BLaER1 treated with 17β-estradiol and CSF1 and Interleukin-3, amounts not matched to agents 10 nM and 100 nM (cell line): ENCODE data around the gene C7orf25.
A peak's percentile ranks its signal among the peaks of the same experiment; 100 is the strongest.

Source experiments
- H3K27ac ChIP-seq, 11 experiments: shearing (Covaris generic); formaldehyde crosslinking; 2 replicates each; pipeline ENCODE4 v1.8.1; 2022
- H3K27me3 ChIP-seq, 11 experiments: shearing (Covaris generic); formaldehyde crosslinking; 2 replicates each; pipeline ENCODE4 v1.8.1; 2022
- H3K36me3 ChIP-seq, 11 experiments: shearing (Covaris generic); formaldehyde crosslinking; 2 replicates each; pipeline ENCODE4 v1.8.1; 2022
- H3K4me1 ChIP-seq, 10 experiments: shearing (Covaris generic); formaldehyde crosslinking; 2 replicates each; pipeline ENCODE4 v1.8.1; 2022
- H3K4me2 ChIP-seq, 11 experiments: shearing (Covaris generic); formaldehyde crosslinking; 2 replicates each; pipeline ENCODE4 v1.8.1; 2022
- H3K4me3 ChIP-seq, 10 experiments: shearing (Covaris generic); formaldehyde crosslinking; 2 replicates each; pipeline ENCODE4 v1.8.1; 2022
- H3K9ac ChIP-seq, 11 experiments: shearing (Covaris generic); formaldehyde crosslinking; 2 replicates each; pipeline ENCODE4 v1.8.1; 2022
- H3K9me3 ChIP-seq, 11 experiments: shearing (Covaris generic); formaldehyde crosslinking; replicated peaks in 1 of 11; 2 replicates each; pipeline ENCODE4 v1.8.1; 2022
- H4K20me1 ChIP-seq, 11 experiments: shearing (Covaris generic); formaldehyde crosslinking; 2 replicates each; pipeline ENCODE4 v1.8.1; 2022
- Cebpa-rat ChIP-seq, 11 experiments: shearing (Covaris generic); IDR thresholded peaks; 2 replicates each; pipeline ENCODE4 v1.8.1; 2022

Gene C7orf25

GRCh38 chr7:42922017-42922753 lies 10.3 kb upstream of the C7orf25 start:
- Histone ChIP-seq H4K20me1 (peaks cover 2 to 52% (median 30%) of the 10 kb centered on the region in 11 experiments; a peak in 17 of 22 replicates), H3K36me3 (peaks cover 94 to 100% (median 99%) of the 10 kb centered on the region in 11 experiments), H3K27me3 (no peaks in the 10 kb centered on the region), H3K4me1 (peaks cover 6 to 32% (median 21%) of the 10 kb centered on the region in 10 experiments; a peak in 18 of 20 replicates), H3K9me3 (no peaks in the 10 kb centered on the region), H3K4me3 (no peak overlapping the region), H3K27ac (no peak overlapping the region), H3K4me2 (no peak overlapping the region), H3K9ac (no peak overlapping the region)
- TF ChIP-seq Cebpa-rat (IDR thresholded peaks at IDR 0.05): no peak

- no peak overlapping the region for H3K27ac ChIP-seq
- peaks cover 14 to 49% (median 30%) of the 10 kb centered on the region in 10 experiments; a peak in 19 of 20 replicates for H3K4me1 ChIP-seq
- H3K4me2 ChIP-seq: peak overlapping the region in 2 of 11 experiments; percentile 37 to 56; a peak in 3 of 22 replicates
- TF ChIP-seq Cebpa-rat (IDR thresholded peaks at IDR 0.05): no peak
- no peaks in the 10 kb centered on the region for H3K9me3 ChIP-seq
- peak overlapping the region in 1 of 11 experiments; percentile 38; a peak in 1 of 22 replicates for H3K9ac ChIP-seq
- H4K20me1 ChIP-seq: peaks cover 0 to 10% (median 4%) of the 10 kb centered on the region in 11 experiments; a peak in 5 of 22 replicates
- peaks cover 47 to 66% (median 59%) of the 10 kb centered on the region in 11 experiments for H3K36me3 ChIP-seq
- no peaks in the 10 kb centered on the region for H3K27me3 ChIP-seq
- no peak overlapping the region for H3K4me3 ChIP-seq
Measured at GRCh38 chr7:42915356-42915755, 3.5 kb upstream of the C7orf25 start.

- H3K4me1 ChIP-seq: peaks cover 14 to 53% (median 32%) of the 10 kb centered on the region in 10 experiments; a peak in 19 of 20 replicates
- H3K36me3 ChIP-seq: peaks cover 39 to 63% (median 55%) of the 10 kb centered on the region in 11 experiments
- no peaks in the 10 kb centered on the region for H3K9me3 ChIP-seq
- H3K4me3 ChIP-seq: no peak overlapping the region
- peak overlapping the region in 3 of 11 experiments; percentile 21 to 47 (median 43); a peak in 3 of 22 replicates for H3K27ac ChIP-seq
- H3K4me2 ChIP-seq: peak overlapping the region in 4 of 11 experiments; percentile 6 to 89 (median 46); a peak in 6 of 22 replicates
- no peak overlapping the region for H3K9ac ChIP-seq
- H3K27me3 ChIP-seq: no peaks in the 10 kb centered on the region
- TF ChIP-seq Cebpa-rat (IDR thresholded peaks at IDR 0.05): no peak
- peaks cover 0 to 10% (median 1%) of the 10 kb centered on the region in 11 experiments; a peak in 4 of 22 replicates for H4K20me1 ChIP-seq
Measured at GRCh38 chr7:42914421-42915045, 2.7 kb upstream of the C7orf25 start.

GRCh38 chr7:42914009-42914408 lies 2.1 kb upstream of the C7orf25 start:
- H4K20me1 ChIP-seq: peaks cover 0 to 10% (median 0%) of the 10 kb centered on the region in 11 experiments; a peak in 4 of 22 replicates
- H3K9me3 ChIP-seq: no peaks in the 10 kb centered on the region
- H3K4me1 ChIP-seq: peaks cover 14 to 53% (median 32%) of the 10 kb centered on the region in 10 experiments; a peak in 19 of 20 replicates
- TF ChIP-seq Cebpa-rat (IDR thresholded peaks at IDR 0.05): no peak
- peak overlapping the region in 6 of 11 experiments; percentile 20 to 47 (median 29); a peak in 6 of 22 replicates for H3K27ac ChIP-seq
- H3K4me3 ChIP-seq: no peak overlapping the region
- H3K4me2 ChIP-seq: peak overlapping the region in 4 of 11 experiments; percentile 6 to 89 (median 35); a peak in 3 of 22 replicates
- H3K9ac ChIP-seq: 0 out of 22 replicates have a peak overlapping the region, but pooled peaks of 1 of the 11 experiments have one; percentile 5
- peaks cover 33 to 59% (median 50%) of the 10 kb centered on the region in 11 experiments for H3K36me3 ChIP-seq
- no peaks in the 10 kb centered on the region for H3K27me3 ChIP-seq

- peaks cover 29 to 55% (median 45%) of the 10 kb centered on the region in 11 experiments for H3K36me3 ChIP-seq
Measured at GRCh38 chr7:42913591-42913990, 1.7 kb upstream of the C7orf25 start.

GRCh38 chr7:42910306-42910705 lies 1.6 kb downstream of the C7orf25 start:
- Histone ChIP-seq H3K9ac (no peak overlapping the region; a peak in 1 of 22 replicates), H3K27ac (no peak overlapping the region), H3K4me1 (peaks cover 14 to 44% (median 29%) of the 10 kb centered on the region in 10 experiments; a peak in 19 of 20 replicates), H3K4me3 (peak overlapping the region in 1 of 10 experiments; percentile 88; a peak in 1 of 20 replicates), H3K4me2 (peak overlapping the region; percentile 76 to 93 (median 89); a peak in 21 of 22 replicates), H4K20me1 (peaks cover 0 to under 1% (median 0%) of the 10 kb centered on the region in 11 experiments; a peak in 1 of 22 replicates), H3K27me3 (no peaks in the 10 kb centered on the region), H3K36me3 (peaks cover 0 to 22% (median 12%) of the 10 kb centered on the region in 11 experiments; a peak in 15 of 22 replicates), H3K9me3 (no peaks in the 10 kb centered on the region)
- TF ChIP-seq Cebpa-rat (IDR thresholded peaks at IDR 0.05): no peak

More at GRCh38 chr7:42913591-42913990, 1.7 kb upstream of the C7orf25 start:
- H3K9ac ChIP-seq: 0 out of 22 replicates have a peak overlapping the region, but pooled peaks of 1 of the 11 experiments have one; percentile 5
- peaks cover 14 to 53% (median 32%) of the 10 kb centered on the region in 10 experiments; a peak in 19 of 20 replicates for H3K4me1 ChIP-seq
- no peak overlapping the region for H3K4me3 ChIP-seq
- peak overlapping the region in 6 of 11 experiments; percentile 20 to 47 (median 29); a peak in 6 of 22 replicates for H3K27ac ChIP-seq
- no peak for TF ChIP-seq Cebpa-rat (IDR thresholded peaks at IDR 0.05)
- no peaks in the 10 kb centered on the region for H3K27me3 ChIP-seq
- no peaks in the 10 kb centered on the region for H3K9me3 ChIP-seq
- peak overlapping the region in 3 of 11 experiments; percentile 6 to 89 (median 37); a peak in 3 of 22 replicates for H3K4me2 ChIP-seq
- peaks cover 0 to 10% (median 0%) of the 10 kb centered on the region in 11 experiments; a peak in 4 of 22 replicates for H4K20me1 ChIP-seq

GRCh38 chr7:42907316-42907715 lies 4.6 kb downstream of the C7orf25 start:
- H3K27me3 ChIP-seq: no peaks in the 10 kb centered on the region
- H3K9me3 ChIP-seq: no peaks in the 10 kb centered on the region
- H3K4me1 ChIP-seq: peaks cover 4 to 22% (median 15%) of the 10 kb centered on the region in 10 experiments; a peak in 19 of 20 replicates
- no peak overlapping the region for H3K27ac ChIP-seq
- H3K4me2 ChIP-seq: no peak overlapping the region
- peaks cover 0 to 10% (median 0%) of the 10 kb centered on the region in 11 experiments; a peak in 4 of 22 replicates for H3K36me3 ChIP-seq
- no peak for TF ChIP-seq Cebpa-rat (IDR thresholded peaks at IDR 0.05)
- no peak overlapping the region for H3K9ac ChIP-seq
- no peak overlapping the region for H3K4me3 ChIP-seq
- no peaks in the 10 kb centered on the region for H4K20me1 ChIP-seq

- Histone ChIP-seq H3K9ac (no peak overlapping the region), H3K4me2 (no peak overlapping the region), H3K27ac (no peak overlapping the region), H3K4me3 (no peak overlapping the region), H3K36me3 (peaks cover 0 to 10% (median 0%) of the 10 kb centered on the region in 11 experiments; a peak in 4 of 22 replicates), H3K4me1 (peaks cover 5 to 23% (median 14%) of the 10 kb centered on the region in 10 experiments; a peak in 18 of 20 replicates), H4K20me1 (no peaks in the 10 kb centered on the region), H3K27me3 (no peaks in the 10 kb centered on the region), H3K9me3 (no peaks in the 10 kb centered on the region)
- TF ChIP-seq Cebpa-rat (IDR thresholded peaks at IDR 0.05): no peak
Measured at GRCh38 chr7:42906181-42906580, 5.7 kb downstream of the C7orf25 start.
